ENCODE results near the gene FBXO24.

DNA sequence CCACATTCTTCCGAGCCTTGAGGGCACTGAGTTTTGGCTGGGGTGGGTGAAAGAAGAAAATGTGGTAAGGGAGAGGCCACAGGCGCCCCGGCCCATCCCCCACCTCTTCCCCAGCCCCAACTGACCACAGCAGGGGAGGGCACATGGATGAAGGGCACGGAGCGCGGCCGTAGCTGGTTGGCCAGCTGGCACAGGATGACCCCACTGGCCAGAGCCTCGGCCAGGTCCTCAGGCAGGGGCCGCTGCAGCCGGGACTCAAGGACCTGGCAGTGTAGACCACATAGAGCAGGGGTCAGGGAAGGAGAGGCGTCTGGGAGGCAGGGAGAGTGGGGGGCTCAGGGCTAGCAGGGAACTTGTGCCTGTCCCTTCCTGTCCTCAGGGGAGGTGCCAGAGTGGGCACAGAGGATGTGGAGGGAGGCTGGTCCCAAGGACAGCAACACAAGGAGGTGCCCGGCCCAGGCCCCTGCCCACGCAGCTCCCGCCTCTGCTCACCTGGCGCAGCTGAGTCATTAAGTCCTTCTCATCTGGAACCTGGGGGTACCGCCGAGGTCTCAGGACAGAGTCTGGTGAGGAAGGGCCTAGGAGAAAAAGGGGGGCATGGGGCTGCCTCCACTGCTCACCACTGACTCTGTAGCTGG, 10.3 kb upstream of the FBXO24 start:
- TF ChIP-seq, protein P1, sequence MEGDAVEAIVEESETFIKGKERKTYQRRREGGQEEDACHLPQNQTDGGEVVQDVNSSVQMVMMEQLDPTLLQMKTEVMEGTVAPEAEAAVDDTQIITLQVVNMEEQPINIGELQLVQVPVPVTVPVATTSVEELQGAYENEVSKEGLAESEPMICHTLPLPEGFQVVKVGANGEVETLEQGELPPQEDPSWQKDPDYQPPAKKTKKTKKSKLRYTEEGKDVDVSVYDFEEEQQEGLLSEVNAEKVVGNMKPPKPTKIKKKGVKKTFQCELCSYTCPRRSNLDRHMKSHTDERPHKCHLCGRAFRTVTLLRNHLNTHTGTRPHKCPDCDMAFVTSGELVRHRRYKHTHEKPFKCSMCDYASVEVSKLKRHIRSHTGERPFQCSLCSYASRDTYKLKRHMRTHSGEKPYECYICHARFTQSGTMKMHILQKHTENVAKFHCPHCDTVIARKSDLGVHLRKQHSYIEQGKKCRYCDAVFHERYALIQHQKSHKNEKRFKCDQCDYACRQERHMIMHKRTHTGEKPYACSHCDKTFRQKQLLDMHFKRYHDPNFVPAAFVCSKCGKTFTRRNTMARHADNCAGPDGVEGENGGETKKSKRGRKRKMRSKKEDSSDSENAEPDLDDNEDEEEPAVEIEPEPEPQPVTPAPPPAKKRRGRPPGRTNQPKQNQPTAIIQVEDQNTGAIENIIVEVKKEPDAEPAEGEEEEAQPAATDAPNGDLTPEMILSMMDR (optimal IDR thresholded peaks at IDR 0.05 in 1 of 3, IDR thresholded peaks at IDR 0.05 in 1 of 3, conservative IDR thresholded peaks at IDR 0.05 in 1 of 3; ENCODE audit: extremely low read depth in 1 of 3, insufficient read depth in 2 of 3, low read length in 3 of 3), result no peak
- TF ChIP-seq EZH2 (IDR thresholded peaks at IDR 0.05; ENCODE audit: low read length), result no peak
